ENCODE data around the gene FASTK.

DNA sequence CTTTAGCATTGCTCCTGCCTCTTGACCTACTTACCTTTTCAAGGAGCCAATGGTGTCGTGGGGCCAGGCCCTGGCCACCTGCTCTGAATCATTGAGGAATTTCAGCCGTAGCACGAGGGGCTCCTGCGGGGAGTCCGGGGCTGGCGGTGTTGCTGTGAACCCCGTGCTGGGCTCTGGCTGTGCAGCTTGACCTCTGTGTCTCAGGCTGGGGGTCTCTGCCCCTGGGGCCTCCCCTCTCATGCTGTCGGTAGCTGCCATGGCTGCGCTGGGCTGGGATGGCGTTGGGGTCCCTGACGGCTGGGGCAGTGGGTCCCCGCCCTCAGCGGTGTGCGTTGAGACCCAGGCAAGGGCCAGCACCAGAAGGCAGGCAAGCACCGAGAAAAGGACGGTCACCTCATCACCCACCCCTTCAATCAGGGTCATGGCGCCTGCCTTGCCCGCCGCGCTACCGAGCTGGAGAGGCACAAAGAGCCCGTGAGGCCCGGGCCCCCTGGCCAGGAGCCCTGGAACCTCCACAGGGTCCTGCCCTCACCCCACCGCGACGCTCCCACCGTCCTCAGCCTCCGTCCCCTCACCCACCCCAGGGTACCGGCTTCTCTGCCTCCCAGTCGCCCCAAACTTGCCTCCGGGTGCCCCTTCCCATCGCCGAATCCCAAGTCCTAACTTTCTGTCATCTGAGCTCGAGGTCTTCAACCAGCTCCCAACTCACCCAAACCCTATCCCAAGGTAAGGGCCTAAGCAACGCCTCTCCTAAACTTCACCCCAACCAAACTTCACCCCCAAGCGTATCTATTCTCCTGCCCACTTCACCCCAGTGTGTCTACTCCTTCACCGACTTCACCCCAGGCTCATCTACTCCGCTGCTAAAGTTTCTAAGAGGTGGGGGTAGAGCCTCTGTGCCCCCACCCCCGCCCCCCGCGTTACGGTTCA lies 1.8 kb upstream of the FASTK start:
- TF ChIP-seq EP300 (IDR thresholded peaks at IDR 0.05): no peak
- TF ChIP-seq, protein P1, sequence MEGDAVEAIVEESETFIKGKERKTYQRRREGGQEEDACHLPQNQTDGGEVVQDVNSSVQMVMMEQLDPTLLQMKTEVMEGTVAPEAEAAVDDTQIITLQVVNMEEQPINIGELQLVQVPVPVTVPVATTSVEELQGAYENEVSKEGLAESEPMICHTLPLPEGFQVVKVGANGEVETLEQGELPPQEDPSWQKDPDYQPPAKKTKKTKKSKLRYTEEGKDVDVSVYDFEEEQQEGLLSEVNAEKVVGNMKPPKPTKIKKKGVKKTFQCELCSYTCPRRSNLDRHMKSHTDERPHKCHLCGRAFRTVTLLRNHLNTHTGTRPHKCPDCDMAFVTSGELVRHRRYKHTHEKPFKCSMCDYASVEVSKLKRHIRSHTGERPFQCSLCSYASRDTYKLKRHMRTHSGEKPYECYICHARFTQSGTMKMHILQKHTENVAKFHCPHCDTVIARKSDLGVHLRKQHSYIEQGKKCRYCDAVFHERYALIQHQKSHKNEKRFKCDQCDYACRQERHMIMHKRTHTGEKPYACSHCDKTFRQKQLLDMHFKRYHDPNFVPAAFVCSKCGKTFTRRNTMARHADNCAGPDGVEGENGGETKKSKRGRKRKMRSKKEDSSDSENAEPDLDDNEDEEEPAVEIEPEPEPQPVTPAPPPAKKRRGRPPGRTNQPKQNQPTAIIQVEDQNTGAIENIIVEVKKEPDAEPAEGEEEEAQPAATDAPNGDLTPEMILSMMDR (IDR thresholded peaks at IDR 0.05): no peak
